HCT116 (cell line): ENCODE results near the gene CDC42EP1.

Source experiments
- CBX3 ChIP-seq: IDR thresholded peaks from 2 replicates; pipeline ENCODE4 v1.6.1; 2012; ENCODE audit warnings: low read depth
- CTCF ChIP-seq, 3 experiments: fragments of 200-600 bp in 1 of 3; sonication (generic) in 1 of 3; IDR thresholded peaks in 2 of 3; conservative IDR thresholded peaks in 1 of 3; 2 replicates each; pipeline ENCODE4 v1.5.1; 2012 to 2017; ENCODE audit warnings: low read depth in 2 of 3, low read length in 2 of 3, antibody characterized with exemption in 1 of 3, borderline replicate concordance in 1 of 3, control low read depth in 1 of 3, mild to moderate bottlenecking in 1 of 3, mixed read lengths in 1 of 3, mixed run types in 1 of 3, moderate library complexity in 1 of 3; ENCODE audit not compliant: insufficient read depth in 1 of 3
- EZH2 ChIP-seq: fragments of 200-600 bp; sonication (generic); IDR thresholded peaks from 2 replicates; pipeline ENCODE4 v1.6.1; 2017; ENCODE audit warnings: antibody characterized with exemption, mixed run types
- MAX ChIP-seq: IDR thresholded peaks from 2 replicates; pipeline ENCODE4 v1.6.1; 2012
- POLR2A ChIP-seq: IDR thresholded peaks from 2 replicates; pipeline ENCODE4 v1.7.0; 2011; ENCODE audit warnings: borderline replicate concordance; ENCODE audit not compliant: insufficient read depth, insufficient read length; ENCODE audit errors: extremely low read depth
- POLR2AphosphoS5 ChIP-seq: IDR thresholded peaks from 2 replicates; pipeline ENCODE4 v1.6.1; 2011; ENCODE audit warnings: mild to moderate bottlenecking, low read depth, low read length, moderate library complexity
- RAD21 ChIP-seq: IDR thresholded peaks from 2 replicates; pipeline ENCODE4 v1.6.1; 2012; ENCODE audit warnings: low read depth, mild to moderate bottlenecking
- SRF ChIP-seq: IDR thresholded peaks from 2 replicates; pipeline ENCODE4 v1.6.1; 2012; ENCODE audit warnings: low read depth
- YY1 ChIP-seq: IDR thresholded peaks from 2 replicates; pipeline ENCODE4 v1.6.1; 2011; ENCODE audit warnings: low read length, low read depth, moderate library complexity, mild to moderate bottlenecking; ENCODE audit not compliant: insufficient replicate concordance; ENCODE audit errors: extremely low read depth
- ZNF274 ChIP-seq: fragments of 200-500 bp; sonication (Bioruptor generic); IDR thresholded peaks from 2 replicates; pipeline ENCODE4 v1.6.1; 2014; ENCODE audit warnings: mild to moderate bottlenecking, low read depth, low read length, inconsistent platforms

DNA sequence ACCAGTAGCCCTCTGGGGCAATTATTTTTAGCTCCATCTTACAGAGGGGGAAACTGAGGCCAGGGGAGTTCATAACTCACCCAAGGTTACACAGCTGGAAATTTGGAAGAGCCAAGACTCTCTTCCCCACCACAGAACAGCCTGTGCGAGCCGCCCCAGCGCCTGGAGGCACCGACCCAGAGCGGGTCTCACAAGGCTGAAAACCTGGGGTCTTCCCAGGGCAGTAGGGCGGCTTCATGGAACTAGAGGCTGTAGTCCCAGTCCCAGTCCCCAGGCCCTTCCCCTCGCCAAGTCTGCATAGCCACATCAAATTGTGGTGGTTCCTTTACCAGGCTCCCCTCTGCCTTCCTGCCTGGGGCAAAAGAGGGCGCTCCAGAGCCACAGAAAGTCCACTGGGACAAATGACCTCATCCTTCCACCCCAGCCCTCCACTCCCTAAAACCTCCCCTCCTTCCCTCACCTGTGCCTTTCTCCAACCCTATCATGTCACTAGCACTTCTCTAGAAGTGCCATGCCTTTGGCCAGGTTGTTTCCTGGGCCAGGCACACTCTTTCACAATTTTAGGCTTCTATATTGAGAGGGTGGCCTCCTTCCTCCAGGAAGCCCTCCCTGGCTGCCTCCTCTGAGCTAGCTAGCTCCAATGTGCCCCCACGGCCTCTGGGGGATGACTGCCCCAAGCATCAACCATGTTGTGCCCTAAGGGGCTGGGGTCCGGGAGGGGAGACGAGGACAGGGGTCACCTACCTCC, 15.2 kb upstream of the CDC42EP1 start:
- TF ChIP-seq POLR2AphosphoS5 (no peak), MAX (no peak), POLR2A (no peak), RAD21 (peak; percentile 89), CTCF (IDR thresholded peaks at IDR 0.05 in 2 of 3, conservative IDR thresholded peaks at IDR 0.05 in 1 of 3; ENCODE audit: borderline replicate concordance in 1 of 3, insufficient read depth in 1 of 3, low read depth in 2 of 3, low read length in 2 of 3) (peak; percentile 87 to 91 (median 89)), YY1 (no peak), CBX3 (no peak), EZH2 (no peak), SRF (no peak), ZNF274 (no peak)
